Upper lobe of right lung (tissue), 1 donor: ENCODE results near the gene DNMBP. TPM values are rescaled to one million over a fixed set of nuclear protein-coding genes. Genes with fewer than 3 reads are reported as not detected.

Source experiments
- ATAC-seq: fragments of 200-7000 bp; cut with Tn5 transposase; one replicate; pipeline ENCODE4 v1.9.1; 2020; ENCODE audit warnings: mild to moderate bottlenecking, moderate library complexity
- DNase-seq: peaks from one replicate; pipeline ENCODE4 v3.0.0-alpha.2; 2020
- H3K27ac ChIP-seq: fragments of 200-600 bp; one replicate; pipeline ENCODE4 v1.8.0; 2022
- H3K27me3 ChIP-seq: fragments of 200-600 bp; one replicate; pipeline ENCODE4 v1.8.0; 2022; ENCODE audit warnings: mild to moderate bottlenecking
- H3K36me3 ChIP-seq: fragments of 200-600 bp; one replicate; pipeline ENCODE4 v1.8.0; 2022
- H3K4me1 ChIP-seq: fragments of 200-600 bp; one replicate; pipeline ENCODE4 v1.8.0; 2022
- H3K4me3 ChIP-seq: fragments of 200-600 bp; one replicate; pipeline ENCODE4 v1.8.0; 2022; ENCODE audit warnings: mild to moderate bottlenecking
- H3K9me3 ChIP-seq: fragments of 200-600 bp; one replicate; pipeline ENCODE4 v1.8.0; 2022
- CTCF ChIP-seq: fragments of 200-600 bp; IDR thresholded peaks from one replicate; pipeline ENCODE4 v1.8.0; 2022; ENCODE audit warnings: antibody characterized with exemption
- intact Hi-C: fragments of 100-400 bp; cut with DNase I; formaldehyde crosslinking; loops from one replicate; pipeline ENCODE4 v1.11.0; 2022
- total RNA-seq: library from RNA; stranded (reverse); fragmentation: NEBNext Ultra II Directional; extraction: Animal tissue kit (Norgen Biotek cat#: 25700); gene quantifications from one replicate; pipeline ENCODE4 v1.2.1, GENCODE V29; 2021
- donor health status: DM: no; HTN: yes; CAD: no; lungs with severe emphysema.

The DNMBP gene
- total RNA-seq, 1 donor from 2014 or later = 12.5 TPM

GRCh38 chr10:99836711-99837110, 173.0 kb downstream of the DNMBP start:
- TF ChIP-seq CTCF = no peak
- ATAC-seq = no peak
- no peaks in the 10 kb centered on the region for H3K36me3 ChIP-seq
- no peak overlapping the region for H3K27ac ChIP-seq
- no peaks in the 10 kb centered on the region for H3K9me3 ChIP-seq
- H3K4me3 ChIP-seq = no peak overlapping the region
- no peak for DNase-seq
- intact Hi-C loops = no loop called here
- no peaks in the 10 kb centered on the region for H3K27me3 ChIP-seq
- H3K4me1 ChIP-seq = no peaks in the 10 kb centered on the region

- no peak overlapping the region for H3K27ac ChIP-seq
- intact Hi-C loops = no loop called here
- no peaks in the 10 kb centered on the region for H3K4me1 ChIP-seq
- ATAC-seq = no peak
- no peak overlapping the region for H3K4me3 ChIP-seq
- no peak for DNase-seq
- no peaks in the 10 kb centered on the region for H3K9me3 ChIP-seq
- H3K27me3 ChIP-seq = no peaks in the 10 kb centered on the region
- H3K36me3 ChIP-seq = no peaks in the 10 kb centered on the region
- no peak for TF ChIP-seq CTCF
These were observed 173.8 kb downstream of the DNMBP start for GRCh38 chr10:99835947-99836346.

GRCh38 chr10:99834410-99834809, 175.3 kb downstream of the DNMBP start:
- no peaks in the 10 kb centered on the region for H3K4me1 ChIP-seq
- TF ChIP-seq CTCF = no peak
- intact Hi-C loops = no loop called here

DNA sequence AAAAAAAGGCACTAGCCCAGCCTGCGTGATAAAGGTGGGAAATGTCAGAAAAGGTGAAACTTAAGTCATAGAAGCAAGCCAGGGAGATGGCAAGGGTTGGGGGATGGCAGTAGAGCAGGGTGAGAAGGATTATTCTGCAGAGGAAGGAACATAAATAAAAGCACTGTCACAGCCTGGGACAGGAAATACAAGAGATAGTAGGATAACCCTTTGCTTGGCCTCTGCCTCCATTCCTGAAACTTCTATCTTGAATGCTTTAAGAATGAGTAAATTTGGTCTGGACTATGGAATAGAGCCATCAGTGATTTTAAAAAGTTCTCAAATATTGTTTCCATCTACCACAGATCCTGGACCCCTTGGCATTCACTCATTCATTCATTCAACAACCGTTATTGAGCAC, 177.3 kb downstream of the DNMBP start:
- H3K36me3 ChIP-seq = no peaks in the 10 kb centered on the region
- no peaks in the 10 kb centered on the region for H3K4me1 ChIP-seq
- no peak overlapping the region for H3K4me3 ChIP-seq
- no peaks in the 10 kb centered on the region for H3K27me3 ChIP-seq
- ATAC-seq (no peak), DNase-seq (no peak)
- H3K9me3 ChIP-seq = no peaks in the 10 kb centered on the region
- no peak overlapping the region for H3K27ac ChIP-seq
- intact Hi-C loops = no loop called here
- no peak for TF ChIP-seq CTCF

More at GRCh38 chr10:99834410-99834809, 175.3 kb downstream of the DNMBP start:
- Histone ChIP-seq H3K27me3 (no peaks in the 10 kb centered on the region), H3K4me3 (no peak overlapping the region), H3K9me3 (no peaks in the 10 kb centered on the region), H3K27ac (no peak overlapping the region), H3K36me3 (no peaks in the 10 kb centered on the region)
- DNase-seq (no peak), ATAC-seq (no peak)

DNA sequence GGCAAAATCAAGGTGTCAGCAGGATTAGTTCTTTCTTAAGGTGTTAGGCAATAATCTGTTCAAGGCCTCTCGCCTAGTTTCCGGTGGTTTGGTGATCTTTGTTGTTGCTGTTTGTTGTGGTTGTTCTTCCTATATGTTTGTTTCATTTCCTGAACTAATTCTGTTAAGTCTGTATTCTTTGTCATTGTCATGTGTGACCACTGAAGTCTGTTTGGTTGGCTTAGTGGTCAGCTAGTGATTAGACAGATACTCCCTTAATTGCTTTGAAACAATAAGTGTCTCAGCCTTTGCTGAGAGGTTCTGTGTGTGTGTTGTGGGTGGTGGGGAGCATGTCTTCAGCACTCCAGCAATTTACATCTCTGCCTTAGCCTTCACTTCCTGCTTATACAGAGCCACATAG, 181.3 kb downstream of the DNMBP start:
- Histone ChIP-seq H3K27ac (no peak overlapping the region), H3K9me3 (no peaks in the 10 kb centered on the region), H3K4me1 (no peaks in the 10 kb centered on the region), H3K4me3 (no peak overlapping the region), H3K36me3 (no peaks in the 10 kb centered on the region), H3K27me3 (no peaks in the 10 kb centered on the region)
- ATAC-seq = no peak
- no peak for TF ChIP-seq CTCF
- DNase-seq = no peak
- intact Hi-C loops = no loop called here

- no peak overlapping the region for H3K27ac ChIP-seq
- no peaks in the 10 kb centered on the region for H3K4me1 ChIP-seq
- no peak for TF ChIP-seq CTCF
- no peak for ATAC-seq
- DNase-seq = no peak
- H3K9me3 ChIP-seq = no peaks in the 10 kb centered on the region
- no peaks in the 10 kb centered on the region for H3K36me3 ChIP-seq
- intact Hi-C loops = no loop called here
- H3K4me3 ChIP-seq = no peak overlapping the region
- no peaks in the 10 kb centered on the region for H3K27me3 ChIP-seq
These were observed 181.8 kb downstream of the DNMBP start for GRCh38 chr10:99827936-99828335.
